GM15510 (cell line): ENCODE measurements around the gene UHRF1.

Source experiments
- POLR2A ChIP-seq: IDR thresholded peaks from 3 replicates; pipeline ENCODE4 v1.6.1; 2011; ENCODE audit warnings: borderline replicate concordance; ENCODE audit not compliant: insufficient read length; ENCODE audit errors: extremely low read depth

UHRF1 gene

GRCh38 chr19:4968462-4969291 is 59.4 kb downstream of the UHRF1 start, which contains the start of gene KDM4B:
Gene KDM4B, plus strand, starts transcription at chr19:4969113. Its CDS starts 63,778 bp downstream, at chr19:5032891.
- peak; percentile 98 for TF ChIP-seq POLR2A

DNA sequence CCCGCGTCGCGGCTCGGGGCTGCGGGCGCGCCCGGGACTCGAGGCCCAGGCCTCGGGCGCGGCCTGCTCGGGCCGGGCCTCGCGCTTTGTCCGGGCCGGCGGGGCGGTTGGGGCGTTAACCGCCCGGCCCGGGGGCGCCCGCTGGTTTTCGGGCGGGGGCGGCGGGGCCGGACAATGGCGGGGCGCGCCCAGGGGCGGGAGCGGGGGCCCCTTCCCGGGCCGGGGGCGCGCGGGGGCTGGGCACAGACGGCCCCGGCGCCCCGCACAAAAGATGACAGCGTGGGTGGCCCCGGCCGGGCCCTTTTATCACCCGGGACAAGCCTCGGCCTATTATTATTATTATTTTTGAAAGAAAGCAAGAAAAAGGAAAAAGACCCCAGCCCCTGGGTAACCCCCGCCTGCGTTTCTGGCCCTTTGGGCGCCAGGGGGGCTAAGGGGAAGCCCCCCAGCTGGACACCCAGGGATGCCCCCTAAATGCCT is 60.0 kb downstream of the UHRF1 start:
- no peak for TF ChIP-seq POLR2A

DNA sequence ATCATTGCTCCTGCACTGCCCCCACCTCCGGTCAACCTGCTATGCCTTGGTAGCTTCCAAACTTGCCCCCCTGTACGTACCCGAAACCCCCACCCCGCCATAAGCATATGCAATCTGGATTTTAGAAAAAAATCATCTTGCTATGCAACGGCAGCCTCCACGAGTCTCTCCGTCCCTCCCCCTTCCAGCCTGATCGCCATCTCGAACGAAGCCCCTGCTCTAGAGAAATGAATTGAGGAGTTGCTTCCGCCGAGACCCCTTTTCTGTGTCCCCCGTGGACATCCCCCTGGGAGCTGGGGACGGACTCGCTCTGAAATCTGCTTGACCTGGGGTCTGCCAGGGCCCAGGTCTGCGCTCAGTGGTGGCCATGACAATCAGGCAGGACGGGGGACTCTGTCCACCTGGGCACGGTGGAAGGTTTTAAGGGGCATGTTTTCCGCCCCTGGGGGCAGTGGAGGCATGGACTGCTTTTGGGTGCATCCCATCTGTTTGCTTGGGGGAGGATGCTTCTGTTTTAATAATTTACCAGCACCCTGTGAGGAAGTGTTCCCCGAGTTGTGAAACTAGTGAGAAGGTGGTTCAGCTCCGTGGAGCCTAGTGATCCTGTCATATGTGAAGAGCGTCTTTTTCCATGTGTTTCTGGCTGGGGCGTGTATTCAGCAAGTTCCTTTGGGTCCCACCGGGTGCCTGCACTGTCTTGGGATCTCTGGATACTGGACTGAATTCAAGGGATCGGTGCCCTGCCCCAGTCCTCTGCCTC is 60.7 kb downstream of the UHRF1 start:
- TF ChIP-seq POLR2A: no peak

DNA sequence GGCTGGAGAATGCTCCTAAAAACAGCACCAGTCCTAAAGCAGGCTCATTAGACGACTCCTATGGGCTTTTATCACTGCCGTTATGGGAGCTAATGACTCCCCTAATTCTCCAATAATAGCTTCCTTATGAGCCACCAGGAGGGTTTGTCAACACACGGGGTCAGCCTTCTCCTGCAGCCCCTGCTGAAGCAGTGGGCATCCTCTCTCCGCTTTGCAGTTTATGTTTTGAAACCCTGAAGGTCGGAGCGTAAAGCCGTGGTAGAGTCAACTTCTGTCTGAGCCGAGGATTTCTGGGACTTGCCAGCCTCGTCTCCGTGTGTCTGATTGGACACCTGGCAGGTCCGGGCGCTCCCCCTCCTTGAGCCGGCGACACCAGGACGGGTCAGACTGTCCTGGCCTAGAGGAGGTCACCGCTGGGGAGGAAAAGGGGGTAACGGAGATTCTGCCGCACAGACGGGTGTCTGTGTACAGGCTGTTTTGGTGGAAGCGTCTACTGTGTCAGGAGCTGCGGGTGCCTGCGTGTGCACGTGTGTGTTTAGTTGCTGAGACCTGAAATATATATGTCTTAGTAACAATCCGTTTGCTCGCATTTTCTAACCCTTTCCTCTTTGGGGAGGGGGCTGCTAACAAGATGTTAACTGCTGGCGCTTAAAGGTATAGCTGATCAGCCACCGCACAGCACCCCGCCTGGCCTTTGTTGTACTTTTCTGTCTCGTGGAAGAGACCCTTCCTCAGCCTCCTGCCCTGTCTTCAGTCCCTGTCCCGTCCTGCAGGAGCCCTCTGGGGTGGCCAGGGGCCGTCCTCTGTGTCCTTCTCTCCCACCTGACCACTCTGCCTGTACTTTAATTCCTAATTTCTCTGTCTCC is 61.5 kb downstream of the UHRF1 start:
- TF ChIP-seq POLR2A: no peak

GRCh38 chr19:4971424-4971793 is 62.1 kb downstream of the UHRF1 start:
- no peak for TF ChIP-seq POLR2A

GRCh38 chr19:4971816-4972495 is 62.7 kb downstream of the UHRF1 start:
- TF ChIP-seq POLR2A: no peak

DNA sequence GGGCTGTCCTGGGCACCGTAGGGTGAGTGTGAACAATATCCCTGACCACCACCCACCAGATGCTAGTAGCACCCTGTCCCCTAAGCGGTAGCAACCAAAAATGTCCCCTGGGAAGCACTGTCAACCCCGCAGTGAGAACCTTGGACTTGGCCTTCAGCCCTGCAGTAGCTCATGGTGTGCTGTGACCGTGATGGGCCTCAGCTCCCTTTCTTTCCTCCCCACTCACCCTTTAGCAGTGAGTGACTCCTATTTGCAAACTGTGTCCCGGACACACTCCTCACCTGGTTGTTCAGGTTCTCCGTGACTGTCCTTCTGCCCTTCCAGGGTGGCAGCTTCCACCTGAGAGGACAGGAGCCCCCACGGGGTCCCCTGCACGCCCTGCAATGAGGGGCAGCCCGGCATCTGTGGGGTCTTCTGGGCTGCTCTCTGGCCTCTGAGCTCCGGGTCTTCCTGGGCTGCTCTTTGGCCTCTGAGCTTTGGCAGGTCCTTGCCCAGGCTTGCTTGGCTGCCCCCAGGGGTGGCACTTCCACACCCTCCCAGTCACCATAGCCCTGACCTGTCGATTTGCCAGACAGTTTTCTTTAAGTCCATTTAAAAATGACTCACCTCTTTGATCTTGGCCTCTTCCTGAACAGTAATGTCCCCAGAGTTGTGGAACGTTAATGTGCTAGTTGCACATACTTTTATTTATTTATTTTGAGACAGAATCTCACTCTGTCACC is 63.4 kb downstream of the UHRF1 start:
- TF ChIP-seq POLR2A: no peak

- TF ChIP-seq POLR2A: no peak
Measured at GRCh38 chr19:4974880-4975469, 65.7 kb downstream of the UHRF1 start.

GRCh38 chr19:4976401-4977298 is 67.3 kb downstream of the UHRF1 start:
- no peak for TF ChIP-seq POLR2A

DNA sequence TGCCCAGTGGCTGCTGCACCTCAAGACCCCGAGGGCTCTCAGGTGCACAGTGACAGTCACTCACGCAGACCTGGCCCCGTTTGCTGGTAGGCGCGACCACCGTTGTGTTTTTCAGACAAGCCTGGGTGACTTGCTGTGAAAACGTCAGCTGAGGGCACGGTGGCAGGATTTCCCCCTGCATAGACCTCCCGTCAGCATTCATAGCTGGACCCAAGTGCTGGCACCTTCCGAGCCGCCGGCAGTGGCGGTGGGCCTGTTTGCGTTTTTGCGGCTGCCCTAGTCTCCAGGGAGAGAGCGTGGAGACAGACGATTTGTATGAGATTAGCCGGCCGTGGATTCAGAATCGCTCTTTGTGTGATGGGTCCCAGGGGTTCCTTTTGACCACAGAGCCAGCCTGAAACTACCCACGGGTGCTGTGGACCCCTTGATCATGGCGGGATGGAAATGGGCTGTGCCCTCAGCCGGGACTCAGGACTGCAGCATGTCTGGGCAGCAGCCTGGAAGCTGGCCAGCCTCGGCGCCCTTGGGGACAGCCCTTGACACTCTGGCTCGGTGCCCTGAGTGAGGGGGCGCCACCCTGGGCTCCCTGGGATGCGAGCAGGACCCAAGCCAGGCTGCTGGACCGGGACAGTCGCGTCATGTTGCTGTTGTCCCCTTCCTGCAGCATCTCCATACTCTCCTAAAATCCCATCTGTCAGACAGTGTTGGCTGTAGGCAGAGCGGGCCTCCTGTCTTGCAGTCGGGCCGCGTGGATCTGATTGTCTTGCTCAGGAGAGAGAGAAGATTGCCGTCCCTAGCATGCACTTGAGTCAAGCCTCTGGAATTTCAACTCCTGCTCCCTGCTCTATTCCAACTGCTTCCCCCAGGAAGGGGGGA is 68.2 kb downstream of the UHRF1 start:
- no peak for TF ChIP-seq POLR2A

DNA sequence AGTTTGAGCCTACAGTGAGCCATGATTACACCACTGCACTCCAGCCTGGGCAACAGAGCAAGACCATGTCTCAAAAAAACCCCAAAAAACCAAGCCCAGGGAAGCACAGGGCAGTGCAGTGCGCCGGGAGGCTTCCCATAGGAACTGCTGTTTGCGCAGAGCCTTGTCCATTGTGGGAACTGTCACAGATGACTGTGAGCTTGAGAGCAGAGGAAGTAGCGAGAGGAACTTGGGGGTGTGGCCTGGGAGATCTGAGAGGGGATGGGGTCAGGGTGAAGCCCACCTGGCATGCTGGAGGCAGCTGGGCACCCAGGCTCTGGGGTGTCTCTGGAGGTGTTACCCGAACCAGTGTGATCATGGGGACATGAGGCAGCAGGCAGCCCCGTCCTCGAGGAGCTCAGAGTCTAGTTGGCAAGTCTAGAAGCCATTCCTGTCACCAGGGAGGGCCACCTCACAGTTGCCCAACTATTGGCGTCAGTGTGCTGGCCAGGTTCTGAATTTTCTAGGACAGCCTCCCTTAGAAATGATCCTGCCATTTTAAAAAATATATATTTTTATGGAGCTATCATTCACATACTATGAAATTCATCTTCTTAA is 70.0 kb downstream of the UHRF1 start:
- TF ChIP-seq POLR2A: no peak

DNA sequence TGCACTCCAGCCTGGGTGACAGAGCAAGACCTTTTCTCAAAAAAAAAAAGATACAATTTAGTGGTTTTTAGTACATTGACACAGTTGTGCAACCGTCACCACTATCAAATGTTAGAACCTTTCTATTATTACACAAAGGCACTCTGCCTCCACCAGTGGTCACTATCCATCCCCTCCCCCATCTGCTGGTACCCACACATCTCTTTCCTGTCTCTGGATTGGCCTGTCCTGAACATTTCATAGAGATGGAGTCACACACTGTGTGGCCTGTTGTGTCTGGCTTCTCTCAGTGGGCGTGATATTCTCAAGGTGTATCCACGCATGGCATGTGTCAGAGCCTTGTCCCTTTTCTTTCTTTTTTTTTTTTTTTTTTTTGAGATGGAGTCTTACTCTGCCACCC is 70.8 kb downstream of the UHRF1 start:
- no peak for TF ChIP-seq POLR2A
